ENCODE results near the gene BRCC3. TPM values are rescaled to one million over a fixed set of nuclear protein-coding genes. Genes with fewer than 3 reads are reported as not detected.

BRCC3 gene
- total RNA-seq, 1 donor from 2014 or later = 31.4 TPM

- no peak for DNase-seq (ENCODE audit: low read depth, low spot score)
- Mint-ChIP-seq H3K4me3 (no peak overlapping the region), H3K9me3 (peaks cover 4% of the 10 kb centered on the region), H3K36me3 (ENCODE audit: low read depth) (peaks cover 16% of the 10 kb centered on the region), H3K27ac (ENCODE audit: unreplicated experiment) (no peak overlapping the region), H3K27me3 (ENCODE audit: low read depth) (no peaks in the 10 kb centered on the region), H3K4me1 (peaks cover 6% of the 10 kb centered on the region)
- no peak for TF ChIP-seq CTCF (conservative IDR thresholded peaks at IDR 0.05)
Measured at GRCh38 chrX:155053656-155054055, 17.7 kb upstream of the BRCC3 start.

- peaks cover 4% of the 10 kb centered on the region for H3K9me3 Mint-ChIP-seq
- DNase-seq (ENCODE audit: low read depth, low spot score) = no peak
- TF ChIP-seq CTCF (conservative IDR thresholded peaks at IDR 0.05) = no peak
- H3K4me3 Mint-ChIP-seq = no peak overlapping the region
- H3K4me1 Mint-ChIP-seq = peaks cover 3% of the 10 kb centered on the region
- H3K27me3 Mint-ChIP-seq (ENCODE audit: low read depth) = no peaks in the 10 kb centered on the region
- H3K36me3 Mint-ChIP-seq (ENCODE audit: low read depth) = peaks cover 16% of the 10 kb centered on the region
- no peak overlapping the region for H3K27ac Mint-ChIP-seq (ENCODE audit: unreplicated experiment)
Measured at GRCh38 chrX:155054255-155054654, 17.1 kb upstream of the BRCC3 start.

GRCh38 chrX:155055494-155055893 is 15.8 kb upstream of the BRCC3 start:
- H3K36me3 Mint-ChIP-seq (ENCODE audit: low read depth) = peaks cover 13% of the 10 kb centered on the region
- no peak overlapping the region for H3K27ac Mint-ChIP-seq (ENCODE audit: unreplicated experiment)
- DNase-seq (ENCODE audit: low read depth, low spot score) = no peak
- H3K4me3 Mint-ChIP-seq = no peak overlapping the region
- no peak for TF ChIP-seq CTCF (conservative IDR thresholded peaks at IDR 0.05)
- no peaks in the 10 kb centered on the region for H3K27me3 Mint-ChIP-seq (ENCODE audit: low read depth)
- H3K4me1 Mint-ChIP-seq = peaks cover 3% of the 10 kb centered on the region
- peaks cover 4% of the 10 kb centered on the region for H3K9me3 Mint-ChIP-seq

GRCh38 chrX:155056471-155056870 is 14.8 kb upstream of the BRCC3 start:
- peaks cover 4% of the 10 kb centered on the region for H3K9me3 Mint-ChIP-seq
- no peak overlapping the region for H3K4me3 Mint-ChIP-seq
- no peak overlapping the region for H3K27ac Mint-ChIP-seq (ENCODE audit: unreplicated experiment)
- no peaks in the 10 kb centered on the region for H3K27me3 Mint-ChIP-seq (ENCODE audit: low read depth)
- DNase-seq (ENCODE audit: low read depth, low spot score) = no peak
- peaks cover 11% of the 10 kb centered on the region for H3K36me3 Mint-ChIP-seq (ENCODE audit: low read depth)
- peaks cover 3% of the 10 kb centered on the region for H3K4me1 Mint-ChIP-seq
- no peak for TF ChIP-seq CTCF (conservative IDR thresholded peaks at IDR 0.05)

DNA sequence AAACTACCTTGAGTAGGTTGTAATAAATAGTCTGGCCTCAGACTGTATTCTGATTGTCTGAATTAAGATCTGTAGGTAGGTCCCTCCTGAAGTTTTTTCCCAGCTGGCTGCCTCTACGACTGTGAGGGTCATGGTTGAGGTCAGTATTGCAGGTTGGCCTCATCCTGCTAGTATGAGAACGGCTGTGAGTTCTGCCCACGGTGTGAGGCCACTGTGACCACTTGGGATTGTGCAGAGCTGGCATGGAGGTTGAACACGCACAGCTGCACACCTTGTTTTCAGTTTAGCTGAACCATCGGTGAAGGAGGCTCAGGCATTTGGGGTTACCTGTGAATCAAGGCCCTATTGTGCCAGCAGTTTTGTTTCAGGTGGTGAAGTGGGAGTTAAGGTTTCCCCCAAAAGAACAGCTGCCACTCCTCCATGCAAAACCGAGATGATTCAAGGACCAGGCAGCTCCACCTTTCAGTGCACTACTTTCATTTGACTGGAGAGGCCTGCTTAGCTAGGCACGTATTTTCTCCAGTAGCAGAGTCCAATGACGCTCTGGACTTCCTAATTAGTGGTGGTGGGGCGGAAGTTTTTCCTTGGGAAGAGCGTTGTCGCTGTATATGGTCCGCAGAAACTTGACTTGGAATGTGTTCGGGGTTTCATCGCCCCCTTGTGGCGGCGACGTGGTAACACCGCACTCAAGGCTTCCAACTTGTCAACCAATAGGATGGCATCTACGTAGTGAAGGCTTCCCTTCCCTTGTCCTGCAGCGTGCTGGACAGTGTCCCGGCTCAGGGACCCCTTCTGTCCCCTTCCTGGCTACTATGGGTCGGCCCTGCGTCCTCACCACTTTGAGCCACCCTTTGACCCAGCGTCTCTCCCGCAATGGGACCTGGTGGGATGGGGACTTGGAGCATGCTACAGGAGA is 14.2 kb upstream of the BRCC3 start:
- DNase-seq (ENCODE audit: low read depth, low spot score) = peak; percentile 43
- peaks cover 7% of the 10 kb centered on the region for H3K36me3 Mint-ChIP-seq (ENCODE audit: low read depth)
- no peak overlapping the region for H3K27ac Mint-ChIP-seq (ENCODE audit: unreplicated experiment)
- H3K4me1 Mint-ChIP-seq = peaks cover 3% of the 10 kb centered on the region
- no peak overlapping the region for H3K4me3 Mint-ChIP-seq
- peak; percentile 75 for TF ChIP-seq CTCF (conservative IDR thresholded peaks at IDR 0.05)
- H3K27me3 Mint-ChIP-seq (ENCODE audit: low read depth) = no peaks in the 10 kb centered on the region
- peaks cover 4% of the 10 kb centered on the region for H3K9me3 Mint-ChIP-seq

All from neural crest cell (in vitro differentiated cells).